ENCODE data around the gene GRID1. TPM values are rescaled to one million over a fixed set of nuclear protein-coding genes. Genes with fewer than 3 reads are reported as not detected.

Gene GRID1
- polyA plus RNA-seq, 1 of the 3 experiments (the other 2 are of a cell fraction): 0.13 TPM

DNA sequence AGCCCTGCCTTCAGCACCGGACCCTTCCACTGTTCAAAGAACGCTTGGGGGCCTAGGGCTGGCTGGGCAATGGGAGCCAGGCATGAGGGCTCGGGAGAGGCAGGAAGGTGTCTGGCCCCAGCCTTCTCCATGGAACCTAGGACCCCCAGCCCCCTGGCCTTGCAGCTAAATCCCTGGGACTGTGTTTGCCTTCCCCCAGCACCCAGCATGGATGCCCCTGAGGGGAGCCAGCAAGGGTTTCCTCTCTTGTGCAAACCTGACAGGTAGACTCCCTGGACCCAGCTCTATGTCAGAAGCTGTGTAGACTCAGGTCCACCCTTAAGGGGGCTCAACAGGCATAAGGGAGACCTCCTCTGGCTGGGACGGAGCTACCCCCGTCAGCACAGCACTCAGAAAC, 288.0 kb downstream of the GRID1 start:
- Histone ChIP-seq H3K9me2 (no peaks in the 10 kb centered on the region), H4K20me1 (ENCODE audit: insufficient read depth) (no peaks in the 10 kb centered on the region), H3K4me3 (ENCODE audit: low read depth in 2 of 2, low read length in 1 of 2) (no peak overlapping the region), H3K79me2 (ENCODE audit: insufficient read depth) (no peaks in the 10 kb centered on the region), H3K9ac (no peak overlapping the region), H2AFZ (ENCODE audit: low read depth) (no peak overlapping the region), H3F3A (replicated peaks; ENCODE audit: insufficient read depth) (no peaks in the 10 kb centered on the region), H3K27ac (ENCODE audit: low read depth in 2 of 2, low read length in 1 of 2) (no peak overlapping the region), H3K27me3 (ENCODE audit: insufficient read depth) (no peaks in the 10 kb centered on the region), H3K4me2 (no peak overlapping the region), H3K9me3 (no peaks in the 10 kb centered on the region), H3K36me3 (replicated peaks in 1 of 2; ENCODE audit: control insufficient read depth in 1 of 2, insufficient read depth in 2 of 2, low read length in 1 of 2) (no peaks in the 10 kb centered on the region), H3K4me1 (ENCODE audit: control insufficient read depth in 1 of 2, insufficient read depth in 2 of 2, low read depth in 1 of 2, low read length in 1 of 2) (no peaks in the 10 kb centered on the region; a peak in 1 of 4 replicates)
- DNase-seq: no peak
- ChIA-PET CTCF (interaction anchor here (1.9 kb wide), 1 partner anchor 22 kb away, joined by 4 read pairs; no protein-coding TSS in a partner anchor), POLR2A (no interaction called here)
- no peak for TF ChIP-seq SIN3A (IDR thresholded peaks at IDR 0.05; ENCODE audit: borderline replicate concordance, low read depth, low read length)
- TF ChIP-seq FOSL2 (IDR thresholded peaks at IDR 0.05; ENCODE audit: borderline replicate concordance, low read depth): no peak
- no peak for TF ChIP-seq MXI1 (IDR thresholded peaks at IDR 0.05; ENCODE audit: low read depth, low read length)
- no peak for TF ChIP-seq EP300 (IDR thresholded peaks at IDR 0.05; ENCODE audit: borderline replicate concordance in 1 of 2, low read depth in 1 of 2, low read length in 1 of 2)
- TF ChIP-seq TCF12 (IDR thresholded peaks at IDR 0.05): no peak
- no peak for TF ChIP-seq FOXJ3 (CRISPR knock-in tag; IDR thresholded peaks at IDR 0.05)
- TF ChIP-seq GABPA (IDR thresholded peaks at IDR 0.05; ENCODE audit: low read depth): no peak
- TF ChIP-seq, protein P1, sequence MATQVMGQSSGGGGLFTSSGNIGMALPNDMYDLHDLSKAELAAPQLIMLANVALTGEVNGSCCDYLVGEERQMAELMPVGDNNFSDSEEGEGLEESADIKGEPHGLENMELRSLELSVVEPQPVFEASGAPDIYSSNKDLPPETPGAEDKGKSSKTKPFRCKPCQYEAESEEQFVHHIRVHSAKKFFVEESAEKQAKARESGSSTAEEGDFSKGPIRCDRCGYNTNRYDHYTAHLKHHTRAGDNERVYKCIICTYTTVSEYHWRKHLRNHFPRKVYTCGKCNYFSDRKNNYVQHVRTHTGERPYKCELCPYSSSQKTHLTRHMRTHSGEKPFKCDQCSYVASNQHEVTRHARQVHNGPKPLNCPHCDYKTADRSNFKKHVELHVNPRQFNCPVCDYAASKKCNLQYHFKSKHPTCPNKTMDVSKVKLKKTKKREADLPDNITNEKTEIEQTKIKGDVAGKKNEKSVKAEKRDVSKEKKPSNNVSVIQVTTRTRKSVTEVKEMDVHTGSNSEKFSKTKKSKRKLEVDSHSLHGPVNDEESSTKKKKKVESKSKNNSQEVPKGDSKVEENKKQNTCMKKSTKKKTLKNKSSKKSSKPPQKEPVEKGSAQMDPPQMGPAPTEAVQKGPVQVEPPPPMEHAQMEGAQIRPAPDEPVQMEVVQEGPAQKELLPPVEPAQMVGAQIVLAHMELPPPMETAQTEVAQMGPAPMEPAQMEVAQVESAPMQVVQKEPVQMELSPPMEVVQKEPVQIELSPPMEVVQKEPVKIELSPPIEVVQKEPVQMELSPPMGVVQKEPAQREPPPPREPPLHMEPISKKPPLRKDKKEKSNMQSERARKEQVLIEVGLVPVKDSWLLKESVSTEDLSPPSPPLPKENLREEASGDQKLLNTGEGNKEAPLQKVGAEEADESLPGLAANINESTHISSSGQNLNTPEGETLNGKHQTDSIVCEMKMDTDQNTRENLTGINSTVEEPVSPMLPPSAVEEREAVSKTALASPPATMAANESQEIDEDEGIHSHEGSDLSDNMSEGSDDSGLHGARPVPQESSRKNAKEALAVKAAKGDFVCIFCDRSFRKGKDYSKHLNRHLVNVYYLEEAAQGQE (IDR thresholded peaks at IDR 0.05; ENCODE audit: low read depth, low read length): no peak
- TF ChIP-seq GATA2 (CRISPR knock-in tag; IDR thresholded peaks at IDR 0.05): no peak
- WGBS (ENCODE audit: low lambda C conversion rate): 17% methylated on average over 5 of the region's 5 CpGs

DNA sequence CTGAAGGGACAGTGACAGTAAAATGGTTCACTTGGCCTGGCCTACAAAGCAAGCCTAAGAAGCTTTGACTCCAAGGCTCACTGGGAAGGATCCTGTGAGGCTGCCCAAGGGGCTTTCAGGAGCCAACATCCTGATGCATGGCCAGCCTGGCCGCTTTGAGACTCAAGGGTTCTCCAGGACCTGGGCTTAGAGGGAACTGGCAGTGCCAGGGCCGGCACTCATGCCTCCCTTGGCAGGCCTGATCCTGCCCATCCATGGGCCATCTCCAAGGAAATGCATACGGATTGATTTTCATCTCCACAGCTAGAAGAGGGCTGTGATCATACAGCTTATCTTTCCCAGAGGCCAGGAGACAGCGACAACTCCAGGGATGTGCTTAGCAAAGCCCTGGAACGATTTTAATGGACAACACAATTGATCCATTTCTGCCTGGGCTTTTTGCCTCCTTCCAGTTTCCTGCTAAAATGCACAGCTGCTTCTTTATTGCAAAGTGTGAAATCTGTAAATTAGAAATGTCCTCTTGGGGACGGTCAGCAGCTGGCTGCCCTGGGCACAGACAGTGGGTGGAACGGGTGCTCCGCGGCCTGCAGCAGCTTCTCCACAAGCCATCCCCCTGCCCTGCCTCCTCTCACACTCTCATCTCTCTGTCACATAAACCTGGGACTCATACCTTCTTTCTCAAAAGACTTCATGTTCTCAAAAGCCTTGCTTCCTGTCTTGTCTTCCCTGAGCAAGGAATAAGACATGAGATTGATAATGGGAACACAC, 288.5 kb downstream of the GRID1 start:
- H3K27ac ChIP-seq (ENCODE audit: low read depth in 2 of 2, low read length in 1 of 2): no peak overlapping the region
- no peak overlapping the region for H3K4me3 ChIP-seq (ENCODE audit: low read depth in 2 of 2, low read length in 1 of 2)
- H3F3A ChIP-seq (replicated peaks; ENCODE audit: insufficient read depth): no peaks in the 10 kb centered on the region
- H3K4me1 ChIP-seq (ENCODE audit: control insufficient read depth in 1 of 2, insufficient read depth in 2 of 2, low read depth in 1 of 2, low read length in 1 of 2): peaks cover 0 to 4% of the 10 kb centered on the region in 2 experiments; a peak in 1 of 4 replicates
- H3K79me2 ChIP-seq (ENCODE audit: insufficient read depth): no peaks in the 10 kb centered on the region
- H3K27me3 ChIP-seq (ENCODE audit: insufficient read depth): no peaks in the 10 kb centered on the region
- no peaks in the 10 kb centered on the region for H4K20me1 ChIP-seq (ENCODE audit: insufficient read depth)
- DNase-seq: no peak
- H3K4me2 ChIP-seq: no peak overlapping the region
- ChIA-PET POLR2A (no interaction called here), CTCF (interaction anchor here (1.9 kb wide), 1 partner anchor 22 kb away, joined by 4 read pairs; no protein-coding TSS in a partner anchor)
- H3K36me3 ChIP-seq (replicated peaks in 1 of 2; ENCODE audit: control insufficient read depth in 1 of 2, insufficient read depth in 2 of 2, low read length in 1 of 2): no peaks in the 10 kb centered on the region
- no peak overlapping the region for H2AFZ ChIP-seq (ENCODE audit: low read depth)
- H3K9ac ChIP-seq: no peak overlapping the region
- whole genome bisulfite sequencing (ENCODE audit: low lambda C conversion rate): 39% methylated on average over 7 of the region's 9 CpGs
- no peaks in the 10 kb centered on the region for H3K9me2 ChIP-seq
- H3K9me3 ChIP-seq: no peaks in the 10 kb centered on the region
- TF ChIP-seq RFX5 (IDR thresholded peaks at IDR 0.05; ENCODE audit: low read length): no peak
- TF ChIP-seq, protein P2, sequence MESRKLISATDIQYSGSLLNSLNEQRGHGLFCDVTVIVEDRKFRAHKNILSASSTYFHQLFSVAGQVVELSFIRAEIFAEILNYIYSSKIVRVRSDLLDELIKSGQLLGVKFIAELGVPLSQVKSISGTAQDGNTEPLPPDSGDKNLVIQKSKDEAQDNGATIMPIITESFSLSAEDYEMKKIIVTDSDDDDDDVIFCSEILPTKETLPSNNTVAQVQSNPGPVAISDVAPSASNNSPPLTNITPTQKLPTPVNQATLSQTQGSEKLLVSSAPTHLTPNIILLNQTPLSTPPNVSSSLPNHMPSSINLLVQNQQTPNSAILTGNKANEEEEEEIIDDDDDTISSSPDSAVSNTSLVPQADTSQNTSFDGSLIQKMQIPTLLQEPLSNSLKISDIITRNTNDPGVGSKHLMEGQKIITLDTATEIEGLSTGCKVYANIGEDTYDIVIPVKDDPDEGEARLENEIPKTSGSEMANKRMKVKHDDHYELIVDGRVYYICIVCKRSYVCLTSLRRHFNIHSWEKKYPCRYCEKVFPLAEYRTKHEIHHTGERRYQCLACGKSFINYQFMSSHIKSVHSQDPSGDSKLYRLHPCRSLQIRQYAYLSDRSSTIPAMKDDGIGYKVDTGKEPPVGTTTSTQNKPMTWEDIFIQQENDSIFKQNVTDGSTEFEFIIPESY (IDR thresholded peaks at IDR 0.05; ENCODE audit: borderline replicate concordance, low read depth): no peak
- TF ChIP-seq SIN3A (IDR thresholded peaks at IDR 0.05; ENCODE audit: borderline replicate concordance, low read depth, low read length): no peak
- no peak for TF ChIP-seq RAD21 (IDR thresholded peaks at IDR 0.05; ENCODE audit: low read length)
- TF ChIP-seq, protein P3, sequence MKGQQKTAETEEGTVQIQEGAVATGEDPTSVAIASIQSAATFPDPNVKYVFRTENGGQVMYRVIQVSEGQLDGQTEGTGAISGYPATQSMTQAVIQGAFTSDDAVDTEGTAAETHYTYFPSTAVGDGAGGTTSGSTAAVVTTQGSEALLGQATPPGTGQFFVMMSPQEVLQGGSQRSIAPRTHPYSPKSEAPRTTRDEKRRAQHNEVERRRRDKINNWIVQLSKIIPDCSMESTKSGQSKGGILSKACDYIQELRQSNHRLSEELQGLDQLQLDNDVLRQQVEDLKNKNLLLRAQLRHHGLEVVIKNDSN (IDR thresholded peaks at IDR 0.05; ENCODE audit: borderline replicate concordance, low read depth): no peak
- TF ChIP-seq, protein P4, sequence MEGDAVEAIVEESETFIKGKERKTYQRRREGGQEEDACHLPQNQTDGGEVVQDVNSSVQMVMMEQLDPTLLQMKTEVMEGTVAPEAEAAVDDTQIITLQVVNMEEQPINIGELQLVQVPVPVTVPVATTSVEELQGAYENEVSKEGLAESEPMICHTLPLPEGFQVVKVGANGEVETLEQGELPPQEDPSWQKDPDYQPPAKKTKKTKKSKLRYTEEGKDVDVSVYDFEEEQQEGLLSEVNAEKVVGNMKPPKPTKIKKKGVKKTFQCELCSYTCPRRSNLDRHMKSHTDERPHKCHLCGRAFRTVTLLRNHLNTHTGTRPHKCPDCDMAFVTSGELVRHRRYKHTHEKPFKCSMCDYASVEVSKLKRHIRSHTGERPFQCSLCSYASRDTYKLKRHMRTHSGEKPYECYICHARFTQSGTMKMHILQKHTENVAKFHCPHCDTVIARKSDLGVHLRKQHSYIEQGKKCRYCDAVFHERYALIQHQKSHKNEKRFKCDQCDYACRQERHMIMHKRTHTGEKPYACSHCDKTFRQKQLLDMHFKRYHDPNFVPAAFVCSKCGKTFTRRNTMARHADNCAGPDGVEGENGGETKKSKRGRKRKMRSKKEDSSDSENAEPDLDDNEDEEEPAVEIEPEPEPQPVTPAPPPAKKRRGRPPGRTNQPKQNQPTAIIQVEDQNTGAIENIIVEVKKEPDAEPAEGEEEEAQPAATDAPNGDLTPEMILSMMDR (IDR thresholded peaks at IDR 0.05): no peak
- TF ChIP-seq YY1 (IDR thresholded peaks at IDR 0.05; ENCODE audit: low read depth): no peak
- TF ChIP-seq POLR2AphosphoS5 (IDR thresholded peaks at IDR 0.05; ENCODE audit: low read depth, low read length): no peak
- no peak for TF ChIP-seq NFIC (IDR thresholded peaks at IDR 0.05; ENCODE audit: borderline replicate concordance)
- TF ChIP-seq EP300 (IDR thresholded peaks at IDR 0.05; ENCODE audit: borderline replicate concordance in 1 of 2, low read depth in 1 of 2, low read length in 1 of 2): no peak
- TF ChIP-seq RXRA (IDR thresholded peaks at IDR 0.05; ENCODE audit: borderline replicate concordance, low read depth): no peak
- no peak for TF ChIP-seq TCF12 (IDR thresholded peaks at IDR 0.05)
- no peak for TF ChIP-seq JUND (IDR thresholded peaks at IDR 0.05)
